Esophagus squamous epithelium (tissue), 4 donors: Measurements from ENCODE around the gene CDH12.
"Not testable (repeated sequence)": the region's sequence is repeated elsewhere in the genome, so short reads cannot be mapped to it uniquely, and the experiment has no call there.

ENCODE experiments used
- CTCF ChIP-seq, 6 experiments: fragments of 450-650 bp in 4 of 6; fragments of 200-600 bp in 2 of 6; sonication (generic) in 2 of 6; IDR thresholded peaks; one replicate each; pipeline ENCODE4 v1.5.1; 2016 to 2019; ENCODE audit warnings: antibody characterized with exemption in 6 of 6, mild to moderate bottlenecking in 4 of 6, moderate library complexity in 4 of 6
- POLR2A ChIP-seq, 4 donors: fragments of 450-650 bp; IDR thresholded peaks; one replicate each; pipeline ENCODE4 v1.6.1; 2017; ENCODE audit warnings: antibody characterized with exemption in 4 of 4, mild to moderate bottlenecking in 4 of 4, moderate library complexity in 3 of 4

- TF ChIP-seq POLR2A, CTCF (IDR thresholded peaks at IDR 0.05): not testable (repeated sequence)
These were observed 538.1 kb downstream of the CDH12 start for GRCh38 chr5:22315052-22315451.
